Mucosa of descending colon (tissue), 3 donors: ENCODE results near the gene RPL22L1. TPM values are rescaled to one million over a fixed set of nuclear protein-coding genes. Genes with fewer than 3 reads are reported as not detected.
"Not testable (repeated sequence)": the region's sequence is repeated elsewhere in the genome, so short reads cannot be mapped to it uniquely, and the experiment has no call there.

Experiments used
- ATAC-seq: fragments of 200-7000 bp; cut with Tn5 transposase; one replicate; pipeline ENCODE4 v1.9.1; 2020; ENCODE audit warnings: mild to moderate bottlenecking, moderate library complexity
- DNase-seq, 3 donors: peaks; one replicate each; pipeline ENCODE4 v3.0.0-alpha.2; 2020
- H3K36me3 ChIP-seq: fragments of 200-600 bp; one replicate; pipeline ENCODE4 v1.8.0; 2021; ENCODE audit warnings: low read depth, mild to moderate bottlenecking
- H3K4me1 ChIP-seq: fragments of 200-600 bp; one replicate; pipeline ENCODE4 v1.8.0; 2021; ENCODE audit warnings: low read depth, mild to moderate bottlenecking
- H3K4me3 ChIP-seq: fragments of 200-600 bp; one replicate; pipeline ENCODE4 v1.8.0; 2021; ENCODE audit warnings: mild to moderate bottlenecking
- H3K9me3 ChIP-seq: fragments of 200-600 bp; one replicate; pipeline ENCODE4 v1.8.0; 2021; ENCODE audit warnings: mild to moderate bottlenecking
- intact Hi-C, 2 donors: fragments of 100-400 bp; cut with DNase I in 1 of 2; cut with micrococcal nuclease in 1 of 2; formaldehyde crosslinking; loops; one replicate each; pipeline versions ENCODE4 v1.11.0 to v1.11.1; 2022; cut with DNase I, micrococcal nuclease
- total RNA-seq, 3 donors: library from RNA; stranded (reverse); fragmentation: NEBNext Ultra II Directional in 2 of 3; extraction: Animal tissue kit (Norgen Biotek cat#: 25700) in 2 of 3; gene quantifications; one replicate each; pipeline versions ENCODE4 v1.2.1 to v1.2.4, GENCODE V29; 2021 to 2023
- TF ChIP-seq, protein P1 (sequence below): fragments of 200-600 bp; IDR thresholded peaks from one replicate; pipeline ENCODE4 v1.8.0; 2022; ENCODE audit warnings: antibody characterized with exemption, mild to moderate bottlenecking
- donor health status: DM: no; HTN: no; CAD: no; lungs with moderate emphysema.
- donor health status: DM: no; HTN: no; CAD: no.
- donor health status: DM: no; HTN: yes; CAD: no.

RPL22L1 gene
- total RNA-seq, 3 donors from 2014 or later, result 20.9 to 31.4 (median 24.3) TPM

DNA sequence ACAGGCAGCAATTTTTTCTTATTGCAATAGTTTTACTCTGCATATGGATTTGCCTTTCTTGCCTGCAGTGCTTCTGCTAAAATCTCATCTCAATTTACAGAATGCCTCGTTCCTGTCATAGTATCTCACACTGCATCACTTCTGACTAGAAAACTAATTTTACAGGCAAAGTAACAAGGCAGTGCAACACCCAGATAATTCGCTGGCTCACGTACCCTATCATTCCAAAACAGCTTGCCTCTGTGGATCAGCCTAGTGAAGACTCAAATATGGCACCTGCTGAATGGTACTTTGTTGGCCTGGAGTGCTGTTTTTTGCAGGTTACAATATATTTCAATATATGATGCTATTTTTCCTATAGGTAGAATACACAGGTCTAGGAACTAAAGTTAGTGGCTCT is 33.1 kb upstream of the RPL22L1 start:
- intact Hi-C loops, result no loop called here
- DNase-seq, result no peak
- Histone ChIP-seq H3K9me3 (no peaks in the 10 kb centered on the region), H3K36me3 (no peaks in the 10 kb centered on the region), H3K4me3 (no peak overlapping the region), H3K4me1 (no peaks in the 10 kb centered on the region)
- ATAC-seq, result no peak
- TF ChIP-seq, protein P1, sequence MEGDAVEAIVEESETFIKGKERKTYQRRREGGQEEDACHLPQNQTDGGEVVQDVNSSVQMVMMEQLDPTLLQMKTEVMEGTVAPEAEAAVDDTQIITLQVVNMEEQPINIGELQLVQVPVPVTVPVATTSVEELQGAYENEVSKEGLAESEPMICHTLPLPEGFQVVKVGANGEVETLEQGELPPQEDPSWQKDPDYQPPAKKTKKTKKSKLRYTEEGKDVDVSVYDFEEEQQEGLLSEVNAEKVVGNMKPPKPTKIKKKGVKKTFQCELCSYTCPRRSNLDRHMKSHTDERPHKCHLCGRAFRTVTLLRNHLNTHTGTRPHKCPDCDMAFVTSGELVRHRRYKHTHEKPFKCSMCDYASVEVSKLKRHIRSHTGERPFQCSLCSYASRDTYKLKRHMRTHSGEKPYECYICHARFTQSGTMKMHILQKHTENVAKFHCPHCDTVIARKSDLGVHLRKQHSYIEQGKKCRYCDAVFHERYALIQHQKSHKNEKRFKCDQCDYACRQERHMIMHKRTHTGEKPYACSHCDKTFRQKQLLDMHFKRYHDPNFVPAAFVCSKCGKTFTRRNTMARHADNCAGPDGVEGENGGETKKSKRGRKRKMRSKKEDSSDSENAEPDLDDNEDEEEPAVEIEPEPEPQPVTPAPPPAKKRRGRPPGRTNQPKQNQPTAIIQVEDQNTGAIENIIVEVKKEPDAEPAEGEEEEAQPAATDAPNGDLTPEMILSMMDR, result no peak

DNA sequence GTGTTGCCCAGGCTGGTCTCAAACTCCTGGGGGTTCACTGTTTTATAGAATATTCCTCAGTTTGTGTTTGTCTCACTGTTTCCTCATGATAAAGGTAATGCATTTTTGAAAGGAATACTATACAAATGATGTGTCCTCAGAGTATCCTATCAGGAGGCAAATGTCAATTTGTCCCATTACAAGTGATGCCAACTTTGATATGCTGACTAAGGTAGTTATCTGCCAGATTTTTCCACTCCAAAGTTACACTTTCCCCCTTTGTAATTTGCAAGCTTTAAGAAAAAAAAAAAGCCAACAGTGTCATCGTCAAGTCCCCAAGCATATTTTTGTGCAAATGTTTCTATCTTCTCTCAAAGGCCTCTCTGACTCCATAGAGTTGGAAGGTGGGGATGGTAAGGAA is 29.5 kb upstream of the RPL22L1 start:
- DNase-seq, result no peak
- Histone ChIP-seq H3K4me3 (no peak overlapping the region), H3K9me3 (no peaks in the 10 kb centered on the region), H3K36me3 (no peaks in the 10 kb centered on the region), H3K4me1 (no peaks in the 10 kb centered on the region)
- intact Hi-C loops, result no loop called here
- TF ChIP-seq, protein P1, result no peak
- ATAC-seq, result no peak

DNA sequence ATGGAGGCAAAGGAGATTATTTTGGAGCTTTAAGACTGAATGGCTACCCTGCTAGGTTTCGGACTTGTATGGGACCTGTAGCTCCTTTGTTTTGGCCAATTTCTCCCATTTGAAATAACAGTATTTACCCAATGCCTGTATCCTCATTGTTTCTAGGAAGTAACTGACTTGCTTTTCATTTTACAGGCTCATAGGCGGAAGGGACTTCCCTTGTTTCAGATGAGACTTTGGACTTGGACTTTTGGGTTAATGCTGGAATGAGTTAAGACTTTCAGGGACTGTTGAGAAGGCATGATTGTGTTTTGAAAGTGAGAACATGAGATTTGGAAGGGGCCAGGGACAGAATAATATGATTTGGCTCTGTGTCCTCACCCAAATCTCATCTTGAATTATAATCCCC is 28.0 kb upstream of the RPL22L1 start:
- Histone ChIP-seq H3K9me3 (no peaks in the 10 kb centered on the region), H3K36me3 (no peaks in the 10 kb centered on the region), H3K4me3 (no peak overlapping the region), H3K4me1 (no peaks in the 10 kb centered on the region)
- no peak for DNase-seq
- TF ChIP-seq, protein P1, result no peak
- intact Hi-C loops, result no loop called here
- ATAC-seq, result peak; percentile 34

DNA sequence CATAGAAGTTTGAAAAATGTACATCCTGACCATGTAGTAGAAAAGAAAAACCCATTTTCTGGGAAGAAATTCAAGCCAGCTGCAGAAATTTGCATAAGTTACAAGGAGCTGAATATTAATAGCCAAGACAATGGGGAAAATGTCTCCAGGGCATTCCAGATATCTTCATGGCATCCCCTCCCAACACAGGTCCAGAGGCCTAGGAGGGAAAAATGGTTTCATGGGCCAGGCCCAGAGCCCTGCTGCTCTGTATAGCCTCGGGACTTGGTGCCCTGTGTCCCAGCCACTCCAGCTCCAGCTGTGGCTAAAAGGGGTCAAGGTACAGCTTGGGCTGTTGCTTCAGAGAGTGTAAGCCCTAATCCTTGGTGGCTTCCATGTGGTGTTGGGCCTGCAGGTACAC is 27.2 kb upstream of the RPL22L1 start:
- DNase-seq, ATAC-seq, intact Hi-C loops, H3K4me3 ChIP-seq, H3K4me1 ChIP-seq, H3K36me3 ChIP-seq, H3K9me3 ChIP-seq: not testable (repeated sequence)

DNA sequence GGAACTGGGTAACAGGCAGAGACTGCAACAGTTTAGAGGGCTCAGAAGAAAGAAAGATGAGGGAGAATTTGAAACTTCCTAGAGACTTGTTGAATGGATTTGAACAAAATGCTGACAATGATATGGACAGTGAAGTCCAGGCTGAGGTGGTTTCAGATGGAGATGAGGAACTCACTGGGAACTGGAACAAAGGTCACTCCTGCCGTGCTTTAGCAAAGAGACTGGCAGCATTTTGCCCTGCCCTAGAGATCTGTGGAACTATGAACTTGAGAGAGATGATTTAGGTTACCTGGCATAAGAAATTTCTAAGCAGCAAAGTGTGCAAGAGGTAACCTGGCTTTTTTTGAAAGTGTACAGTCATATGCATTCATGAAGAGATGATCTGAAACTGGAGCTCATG is 26.8 kb upstream of the RPL22L1 start:
- H3K4me1 ChIP-seq, result no peaks in the 10 kb centered on the region
- H3K4me3 ChIP-seq, result no peak overlapping the region
- no peaks in the 10 kb centered on the region for H3K36me3 ChIP-seq
- intact Hi-C loops, result no loop called here
- DNase-seq (no peak), ATAC-seq (no peak)
- TF ChIP-seq, protein P1, result no peak
- no peaks in the 10 kb centered on the region for H3K9me3 ChIP-seq

DNA sequence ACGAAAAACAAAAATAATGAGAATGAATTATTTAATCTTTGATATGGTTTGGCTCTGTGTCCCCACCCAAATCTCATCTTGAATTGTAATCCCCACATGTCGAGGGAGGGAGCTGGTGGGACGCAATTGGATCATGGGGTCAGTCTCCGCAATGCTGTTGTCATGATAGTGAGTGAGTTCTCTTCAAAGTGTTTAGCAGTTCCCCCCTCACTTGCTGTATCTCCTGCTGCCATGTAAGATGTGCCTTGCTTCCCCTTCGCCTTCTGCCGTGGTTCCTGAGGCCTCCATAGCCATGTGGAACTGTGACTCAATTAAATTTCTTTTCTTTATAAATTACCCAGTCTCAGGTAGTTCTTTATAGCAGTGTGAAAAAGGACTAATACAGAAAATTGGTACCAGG is 26.3 kb upstream of the RPL22L1 start:
- DNase-seq, H3K9me3 ChIP-seq, ATAC-seq, H3K4me3 ChIP-seq, H3K4me1 ChIP-seq, intact Hi-C loops, H3K36me3 ChIP-seq: not testable (repeated sequence)

DNA sequence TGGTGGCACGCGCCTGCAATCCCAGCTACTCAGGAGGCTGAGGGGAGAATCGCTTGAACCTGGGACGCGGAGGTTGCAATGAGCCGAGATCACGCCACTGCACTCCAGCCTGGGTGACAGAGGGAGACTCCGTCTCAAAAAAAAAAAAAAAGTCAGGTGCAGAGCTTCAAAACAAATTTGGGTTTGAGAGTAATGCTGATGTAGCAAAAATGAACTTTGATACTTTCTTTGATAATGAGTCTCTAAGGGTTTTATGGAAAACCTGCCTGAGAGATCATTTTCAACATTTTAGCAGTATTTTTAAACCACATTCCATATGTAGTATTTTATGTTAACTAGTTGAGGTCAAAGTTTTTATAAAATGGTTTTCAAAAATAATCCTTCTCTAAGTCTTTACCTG is 23.9 kb upstream of the RPL22L1 start:
- Histone ChIP-seq H3K36me3 (no peaks in the 10 kb centered on the region), H3K4me1 (no peaks in the 10 kb centered on the region), H3K4me3 (no peak overlapping the region), H3K9me3 (no peaks in the 10 kb centered on the region)
- intact Hi-C loops, result no loop called here
- ATAC-seq (no peak), DNase-seq (no peak)
- TF ChIP-seq, protein P1, result no peak
